Neural cell (in vitro differentiated cells): ENCODE data around the gene PTPN3. TPM values are rescaled to one million over a fixed set of nuclear protein-coding genes. Genes with fewer than 3 reads are reported as not detected.

Experiments used
- H2AFZ ChIP-seq: fragments of 200-600, 300-800 bp; sonication (generic), shearing (Covaris generic); 2 replicates; pipeline ENCODE4 v1.6.0; 2014; ENCODE audit warnings: low read depth, mild to moderate bottlenecking, antibody characterized with exemption, low read length, moderate library complexity
- H3F3A ChIP-seq: fragments of 200-600 bp; shearing (Covaris generic); 2 replicates; pipeline ENCODE4 v1.6.1; 2016; ENCODE audit warnings: mild to moderate bottlenecking, moderate library complexity, mixed read lengths, antibody characterized with exemption, low read length; ENCODE audit not compliant: insufficient read depth, poor library complexity, severe bottlenecking
- H3K27ac ChIP-seq: fragments of 200-600, 300-800 bp; sonication (generic), shearing (Covaris generic); 2 replicates; pipeline ENCODE4 v1.5.1; 2014; ENCODE audit warnings: mild to moderate bottlenecking, low read length, moderate library complexity
- H3K27me3 ChIP-seq: fragments of 300-800, 200-600 bp; sonication (generic), shearing (Covaris generic); 2 replicates; pipeline ENCODE4 v1.6.0; 2014; ENCODE audit warnings: mild to moderate bottlenecking, low read depth, low read length, moderate library complexity; ENCODE audit not compliant: insufficient read depth
- H3K36me3 ChIP-seq: fragments of 300-800, 200-600 bp; sonication (generic), shearing (Covaris generic); 2 replicates; pipeline ENCODE4 v1.5.1; 2014; ENCODE audit warnings: mild to moderate bottlenecking, antibody characterized with exemption, low read length, moderate library complexity; ENCODE audit not compliant: insufficient read depth
- H3K4me2 ChIP-seq: fragments of 300-800, 200-600 bp; sonication (generic), shearing (Covaris generic); 2 replicates; pipeline ENCODE4 v1.6.0; 2014; ENCODE audit warnings: mild to moderate bottlenecking, low read length
- H3K4me3 ChIP-seq: fragments of 300-800, 200-600 bp; sonication (generic), shearing (Covaris generic); 2 replicates; pipeline ENCODE4 v1.5.1; 2014; ENCODE audit warnings: mild to moderate bottlenecking, low read length, moderate library complexity
- H3K79me2 ChIP-seq: fragments of 200-600 bp; shearing (Covaris generic); replicated peaks from 2 replicates; pipeline ENCODE4 v1.6.0; 2014; ENCODE audit warnings: mild to moderate bottlenecking, low read length, moderate library complexity; ENCODE audit not compliant: insufficient read depth
- H3K9ac ChIP-seq: fragments of 300-800, 200-600 bp; sonication (generic), shearing (Covaris generic); 2 replicates; pipeline ENCODE4 v1.6.1; 2016; ENCODE audit warnings: mild to moderate bottlenecking, low read length, mixed read lengths
- H3K9me2 ChIP-seq: fragments of 200-600 bp; shearing (Covaris generic); 2 replicates; pipeline ENCODE4 v1.6.1; 2016; ENCODE audit warnings: mild to moderate bottlenecking, low read length, mixed read lengths; ENCODE audit not compliant: insufficient read depth
- H3K9me3 ChIP-seq: fragments of 200-600, 300-800 bp; sonication (generic), shearing (Covaris generic); 2 replicates; pipeline ENCODE4 v1.6.1; 2016; ENCODE audit warnings: mild to moderate bottlenecking, mixed run types, low read length, moderate library complexity, mixed read lengths
- H4K20me1 ChIP-seq: fragments of 200-600 bp; shearing (Covaris generic); 2 replicates; pipeline ENCODE4 v1.6.1; 2016; ENCODE audit warnings: mild to moderate bottlenecking, mixed run types; ENCODE audit not compliant: insufficient read depth
- EP300 ChIP-seq: fragments of 450-650 bp; conservative IDR thresholded peaks from 2 replicates; pipeline ENCODE4 v1.6.1; 2014; ENCODE audit warnings: antibody characterized with exemption, mild to moderate bottlenecking, moderate library complexity; ENCODE audit not compliant: poor library complexity, severe bottlenecking
- EZH2 ChIP-seq: fragments of 200-600, 300-800 bp; shearing (Covaris generic), sonication (generic); IDR thresholded peaks from 2 replicates; pipeline ENCODE4 v1.6.1; 2014; ENCODE audit warnings: antibody characterized with exemption, low read length, borderline replicate concordance, mild to moderate bottlenecking; ENCODE audit not compliant: insufficient read depth, poor library complexity, severe bottlenecking
- MXI1 ChIP-seq: fragments of 450-650 bp; conservative IDR thresholded peaks from 2 replicates; pipeline ENCODE4 v1.6.1; 2014; ENCODE audit warnings: antibody characterized with exemption, mild to moderate bottlenecking; ENCODE audit not compliant: poor library complexity, severe bottlenecking
- POLR2AphosphoS5 ChIP-seq: IDR thresholded peaks from 2 replicates; pipeline ENCODE4 v1.6.1; 2012
- RAD21 ChIP-seq: fragments of 450-650 bp; conservative IDR thresholded peaks from 2 replicates; pipeline ENCODE4 v1.6.1; 2014; ENCODE audit warnings: antibody characterized with exemption, mild to moderate bottlenecking, moderate library complexity
- SMC3 ChIP-seq: fragments of 450-650 bp; conservative IDR thresholded peaks from 2 replicates; pipeline ENCODE4 v1.6.1; 2014; ENCODE audit warnings: antibody characterized with exemption, mild to moderate bottlenecking, moderate library complexity; ENCODE audit not compliant: poor library complexity
- TAF1 ChIP-seq: IDR thresholded peaks from 2 replicates; pipeline ENCODE4 v1.6.1; 2012; ENCODE audit warnings: low read depth
- polyA plus RNA-seq: library from polyadenylated mRNA; depleted of rRNA; stranded (reverse); fragments of >200 nt; gene quantifications from 2 replicates; pipeline ENCODE4 v1.2.3, GENCODE V29; 2014
- TF ChIP-seq, protein P1 (sequence below): IDR thresholded peaks from 2 replicates; pipeline ENCODE4 v1.6.1; 2012; ENCODE audit warnings: borderline replicate concordance
- TF ChIP-seq, protein P2 (sequence below): fragments of 450-650 bp; IDR thresholded peaks from 2 replicates; pipeline ENCODE4 v1.5.1; 2014; ENCODE audit warnings: antibody characterized with exemption, mild to moderate bottlenecking, moderate library complexity; ENCODE audit not compliant: poor library complexity, severe bottlenecking

PTPN3 gene
- polyA plus RNA-seq, 1 donor from 2014 or later, result 3.8 TPM

DNA sequence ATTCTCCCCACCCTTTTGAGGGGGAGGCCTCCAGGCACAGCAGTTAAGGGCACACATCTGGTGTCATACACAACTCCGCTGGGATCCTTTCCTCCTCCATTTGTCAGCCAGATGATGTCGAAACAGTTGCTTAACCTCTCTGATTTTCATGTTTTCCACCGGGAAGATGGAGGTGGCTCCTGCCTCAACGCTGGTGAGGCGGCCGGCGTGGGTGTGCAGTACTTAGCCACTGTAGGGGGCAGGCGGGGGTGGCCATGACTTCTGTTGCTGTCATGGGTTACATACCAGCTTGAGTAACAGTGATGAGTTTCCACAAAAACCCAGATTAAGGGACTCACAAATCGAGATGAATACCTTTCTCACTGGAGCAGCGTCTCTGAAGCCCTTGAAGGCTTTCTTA, 114.2 kb downstream of the PTPN3 start:
- H3K9ac ChIP-seq, result no peak overlapping the region
- no peaks in the 10 kb centered on the region for H3K27me3 ChIP-seq
- H3K4me3 ChIP-seq, result no peak overlapping the region
- H3F3A ChIP-seq, result no peaks in the 10 kb centered on the region
- no peaks in the 10 kb centered on the region for H3K36me3 ChIP-seq
- H3K9me2 ChIP-seq, result no peaks in the 10 kb centered on the region
- H3K27ac ChIP-seq, result no peak overlapping the region
- no peaks in the 10 kb centered on the region for H4K20me1 ChIP-seq
- no peaks in the 10 kb centered on the region for H3K79me2 ChIP-seq
- H3K9me3 ChIP-seq, result no peaks in the 10 kb centered on the region
- H2AFZ ChIP-seq, result no peak overlapping the region
- no peak overlapping the region for H3K4me2 ChIP-seq
- TF ChIP-seq EP300 (no peak), EZH2 (no peak), RAD21 (no peak), SMC3 (no peak), TAF1 (no peak), MXI1 (no peak), POLR2AphosphoS5 (no peak)
- TF ChIP-seq, protein P1, sequence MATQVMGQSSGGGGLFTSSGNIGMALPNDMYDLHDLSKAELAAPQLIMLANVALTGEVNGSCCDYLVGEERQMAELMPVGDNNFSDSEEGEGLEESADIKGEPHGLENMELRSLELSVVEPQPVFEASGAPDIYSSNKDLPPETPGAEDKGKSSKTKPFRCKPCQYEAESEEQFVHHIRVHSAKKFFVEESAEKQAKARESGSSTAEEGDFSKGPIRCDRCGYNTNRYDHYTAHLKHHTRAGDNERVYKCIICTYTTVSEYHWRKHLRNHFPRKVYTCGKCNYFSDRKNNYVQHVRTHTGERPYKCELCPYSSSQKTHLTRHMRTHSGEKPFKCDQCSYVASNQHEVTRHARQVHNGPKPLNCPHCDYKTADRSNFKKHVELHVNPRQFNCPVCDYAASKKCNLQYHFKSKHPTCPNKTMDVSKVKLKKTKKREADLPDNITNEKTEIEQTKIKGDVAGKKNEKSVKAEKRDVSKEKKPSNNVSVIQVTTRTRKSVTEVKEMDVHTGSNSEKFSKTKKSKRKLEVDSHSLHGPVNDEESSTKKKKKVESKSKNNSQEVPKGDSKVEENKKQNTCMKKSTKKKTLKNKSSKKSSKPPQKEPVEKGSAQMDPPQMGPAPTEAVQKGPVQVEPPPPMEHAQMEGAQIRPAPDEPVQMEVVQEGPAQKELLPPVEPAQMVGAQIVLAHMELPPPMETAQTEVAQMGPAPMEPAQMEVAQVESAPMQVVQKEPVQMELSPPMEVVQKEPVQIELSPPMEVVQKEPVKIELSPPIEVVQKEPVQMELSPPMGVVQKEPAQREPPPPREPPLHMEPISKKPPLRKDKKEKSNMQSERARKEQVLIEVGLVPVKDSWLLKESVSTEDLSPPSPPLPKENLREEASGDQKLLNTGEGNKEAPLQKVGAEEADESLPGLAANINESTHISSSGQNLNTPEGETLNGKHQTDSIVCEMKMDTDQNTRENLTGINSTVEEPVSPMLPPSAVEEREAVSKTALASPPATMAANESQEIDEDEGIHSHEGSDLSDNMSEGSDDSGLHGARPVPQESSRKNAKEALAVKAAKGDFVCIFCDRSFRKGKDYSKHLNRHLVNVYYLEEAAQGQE, result no peak
- TF ChIP-seq, protein P2, sequence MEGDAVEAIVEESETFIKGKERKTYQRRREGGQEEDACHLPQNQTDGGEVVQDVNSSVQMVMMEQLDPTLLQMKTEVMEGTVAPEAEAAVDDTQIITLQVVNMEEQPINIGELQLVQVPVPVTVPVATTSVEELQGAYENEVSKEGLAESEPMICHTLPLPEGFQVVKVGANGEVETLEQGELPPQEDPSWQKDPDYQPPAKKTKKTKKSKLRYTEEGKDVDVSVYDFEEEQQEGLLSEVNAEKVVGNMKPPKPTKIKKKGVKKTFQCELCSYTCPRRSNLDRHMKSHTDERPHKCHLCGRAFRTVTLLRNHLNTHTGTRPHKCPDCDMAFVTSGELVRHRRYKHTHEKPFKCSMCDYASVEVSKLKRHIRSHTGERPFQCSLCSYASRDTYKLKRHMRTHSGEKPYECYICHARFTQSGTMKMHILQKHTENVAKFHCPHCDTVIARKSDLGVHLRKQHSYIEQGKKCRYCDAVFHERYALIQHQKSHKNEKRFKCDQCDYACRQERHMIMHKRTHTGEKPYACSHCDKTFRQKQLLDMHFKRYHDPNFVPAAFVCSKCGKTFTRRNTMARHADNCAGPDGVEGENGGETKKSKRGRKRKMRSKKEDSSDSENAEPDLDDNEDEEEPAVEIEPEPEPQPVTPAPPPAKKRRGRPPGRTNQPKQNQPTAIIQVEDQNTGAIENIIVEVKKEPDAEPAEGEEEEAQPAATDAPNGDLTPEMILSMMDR, result no peak

DNA sequence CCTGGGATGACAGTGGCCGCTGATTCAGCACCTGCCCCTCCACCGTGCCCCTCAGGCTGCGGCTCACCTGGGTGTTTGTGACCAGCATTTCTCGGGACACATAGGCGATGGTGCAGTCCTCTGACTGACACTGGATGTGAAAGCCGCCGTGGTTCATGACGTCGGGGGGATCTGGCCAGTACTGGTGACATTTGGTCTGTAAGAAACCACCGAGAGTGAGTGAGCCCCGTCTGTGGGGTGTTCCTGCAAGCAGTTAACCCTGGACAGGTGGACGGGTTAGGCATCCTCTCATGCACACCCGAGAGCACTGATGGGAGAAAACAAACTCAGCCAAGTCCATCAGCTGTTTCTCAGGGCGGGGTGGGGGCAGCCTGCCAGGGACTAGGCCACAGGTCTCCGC, 114.8 kb downstream of the PTPN3 start:
- Histone ChIP-seq H3F3A (no peaks in the 10 kb centered on the region), H3K79me2 (no peaks in the 10 kb centered on the region), H3K9me3 (no peaks in the 10 kb centered on the region), H3K9ac (no peak overlapping the region), H4K20me1 (no peaks in the 10 kb centered on the region), H3K4me2 (no peak overlapping the region), H2AFZ (no peak overlapping the region), H3K4me3 (no peak overlapping the region), H3K27me3 (no peaks in the 10 kb centered on the region), H3K27ac (no peak overlapping the region), H3K36me3 (no peaks in the 10 kb centered on the region), H3K9me2 (no peaks in the 10 kb centered on the region)
- no peak for TF ChIP-seq EP300
- TF ChIP-seq, protein P1, result no peak
- no peak for TF ChIP-seq RAD21
- no peak for TF ChIP-seq MXI1
- TF ChIP-seq SMC3, result no peak
- no peak for TF ChIP-seq POLR2AphosphoS5
- TF ChIP-seq EZH2, result no peak
